Rectal smooth muscle tissue (tissue), 1 donor: ENCODE data around the gene PARD3B.

Experiments
- H3K27ac ChIP-seq: one replicate; pipeline ENCODE4 v1.7.0; 2013; ENCODE audit warnings: low read depth, low read length, inconsistent platforms
- H3K27me3 ChIP-seq: one replicate; pipeline ENCODE4 v1.7.0; 2013; ENCODE audit warnings: low read length; ENCODE audit not compliant: control insufficient read depth, insufficient read depth
- H3K36me3 ChIP-seq: one replicate; pipeline ENCODE4 v1.7.0; 2013; ENCODE audit warnings: low read length; ENCODE audit not compliant: control insufficient read depth, insufficient read depth
- H3K4me1 ChIP-seq: one replicate; pipeline ENCODE4 v1.7.0; 2013; ENCODE audit warnings: low read length; ENCODE audit not compliant: control insufficient read depth, insufficient read depth
- H3K4me3 ChIP-seq: one replicate; pipeline ENCODE4 v1.7.0; 2013; ENCODE audit warnings: low read length
- H3K9ac ChIP-seq: one replicate; pipeline ENCODE4 v1.7.0; 2013; ENCODE audit warnings: low read length

Gene PARD3B

GRCh38 chr2:204913854-204914464 lies 368.7 kb downstream of the PARD3B start:
- Histone ChIP-seq H3K27ac (no peak overlapping the region), H3K9ac (no peak overlapping the region), H3K4me3 (no peak overlapping the region), H3K4me1 (no peaks in the 10 kb centered on the region), H3K27me3 (no peaks in the 10 kb centered on the region), H3K36me3 (no peaks in the 10 kb centered on the region)

- no peak overlapping the region for H3K27ac ChIP-seq
- H3K27me3 ChIP-seq, result no peaks in the 10 kb centered on the region
- no peak overlapping the region for H3K4me3 ChIP-seq
- H3K4me1 ChIP-seq, result no peaks in the 10 kb centered on the region
- H3K36me3 ChIP-seq, result no peaks in the 10 kb centered on the region
- H3K9ac ChIP-seq, result no peak overlapping the region
Measured at GRCh38 chr2:204914708-204915107, 369.4 kb downstream of the PARD3B start.

GRCh38 chr2:204917089-204917701 lies 371.9 kb downstream of the PARD3B start:
- Histone ChIP-seq H3K9ac (no peak overlapping the region), H3K4me3 (no peak overlapping the region), H3K4me1 (no peaks in the 10 kb centered on the region), H3K27ac (no peak overlapping the region), H3K36me3 (no peaks in the 10 kb centered on the region), H3K27me3 (no peaks in the 10 kb centered on the region)

GRCh38 chr2:204920776-204921175 lies 375.5 kb downstream of the PARD3B start:
- no peak overlapping the region for H3K4me3 ChIP-seq
- H3K4me1 ChIP-seq, result no peaks in the 10 kb centered on the region
- no peak overlapping the region for H3K9ac ChIP-seq
- H3K36me3 ChIP-seq, result no peaks in the 10 kb centered on the region
- no peaks in the 10 kb centered on the region for H3K27me3 ChIP-seq
- no peak overlapping the region for H3K27ac ChIP-seq

- no peaks in the 10 kb centered on the region for H3K36me3 ChIP-seq
- no peaks in the 10 kb centered on the region for H3K27me3 ChIP-seq
Measured at GRCh38 chr2:204923957-204924356, 378.7 kb downstream of the PARD3B start.

GRCh38 chr2:204931562-204931961 lies 386.3 kb downstream of the PARD3B start:
- no peaks in the 10 kb centered on the region for H3K36me3 ChIP-seq
- no peaks in the 10 kb centered on the region for H3K27me3 ChIP-seq
- peaks cover 9% of the 10 kb centered on the region for H3K4me1 ChIP-seq
- no peak overlapping the region for H3K9ac ChIP-seq
- no peak overlapping the region for H3K4me3 ChIP-seq
- H3K27ac ChIP-seq, result no peak overlapping the region

More at GRCh38 chr2:204923957-204924356, 378.7 kb downstream of the PARD3B start:
- H3K27ac ChIP-seq, result no peak overlapping the region
- no peak overlapping the region for H3K4me3 ChIP-seq
- H3K4me1 ChIP-seq, result no peaks in the 10 kb centered on the region
- H3K9ac ChIP-seq, result no peak overlapping the region

- no peaks in the 10 kb centered on the region for H3K36me3 ChIP-seq
- no peaks in the 10 kb centered on the region for H3K27me3 ChIP-seq
- H3K27ac ChIP-seq, result no peak overlapping the region
- no peak overlapping the region for H3K9ac ChIP-seq
- no peak overlapping the region for H3K4me3 ChIP-seq
- peaks cover 9% of the 10 kb centered on the region for H3K4me1 ChIP-seq
Measured at GRCh38 chr2:204933735-204934374, 388.6 kb downstream of the PARD3B start.

GRCh38 chr2:204944927-204945326 lies 399.7 kb downstream of the PARD3B start:
- H3K27ac ChIP-seq, result no peak overlapping the region
- H3K36me3 ChIP-seq, result no peaks in the 10 kb centered on the region
- no peaks in the 10 kb centered on the region for H3K27me3 ChIP-seq
- H3K4me3 ChIP-seq, result no peak overlapping the region
- no peak overlapping the region for H3K9ac ChIP-seq
- no peaks in the 10 kb centered on the region for H3K4me1 ChIP-seq

- no peaks in the 10 kb centered on the region for H3K27me3 ChIP-seq
- no peak overlapping the region for H3K27ac ChIP-seq
- no peaks in the 10 kb centered on the region for H3K36me3 ChIP-seq
- H3K4me1 ChIP-seq, result no peaks in the 10 kb centered on the region
- H3K4me3 ChIP-seq, result no peak overlapping the region
- H3K9ac ChIP-seq, result no peak overlapping the region
Measured at GRCh38 chr2:204945376-204945775, 400.1 kb downstream of the PARD3B start.

- H3K4me3 ChIP-seq, result no peak overlapping the region
- no peaks in the 10 kb centered on the region for H3K27me3 ChIP-seq
- no peaks in the 10 kb centered on the region for H3K4me1 ChIP-seq
- no peaks in the 10 kb centered on the region for H3K36me3 ChIP-seq
- H3K9ac ChIP-seq, result no peak overlapping the region
- no peak overlapping the region for H3K27ac ChIP-seq
Measured at GRCh38 chr2:204946892-204947291, 401.6 kb downstream of the PARD3B start.

GRCh38 chr2:204947405-204947804 lies 402.1 kb downstream of the PARD3B start:
- Histone ChIP-seq H3K4me3 (no peak overlapping the region), H3K27me3 (no peaks in the 10 kb centered on the region), H3K27ac (no peak overlapping the region), H3K36me3 (no peaks in the 10 kb centered on the region), H3K4me1 (no peaks in the 10 kb centered on the region), H3K9ac (no peak overlapping the region)

GRCh38 chr2:204948024-204948763 lies 402.9 kb downstream of the PARD3B start:
- H3K4me3 ChIP-seq, result no peak overlapping the region
- no peaks in the 10 kb centered on the region for H3K27me3 ChIP-seq
- no peak overlapping the region for H3K27ac ChIP-seq
- no peaks in the 10 kb centered on the region for H3K36me3 ChIP-seq
- H3K4me1 ChIP-seq, result no peaks in the 10 kb centered on the region
- no peak overlapping the region for H3K9ac ChIP-seq
